Endothelial cell of umbilical vein (primary cell): ENCODE measurements around the gene GTSF1L. TPM values are rescaled to one million over a fixed set of nuclear protein-coding genes. Genes with fewer than 3 reads are reported as not detected.

Experiments used
- BruUV-seq: library from RNA; stranded (reverse); fragments of 400-500 nt; replicated peaks from 2 replicates; lab custom pipeline; 2021; lab: Mats Ljungman, UMichigan
- CTCF ChIA-PET: fragments of 300-600, 350-600 bp; sonication (Branson Sonifier 250); formaldehyde crosslinking; loops from one replicate; lab custom pipeline; 2021; ENCODE audit warnings: antibody characterized with exemption, inconsistent platforms; lab: Charles Lee
- POLR2A ChIA-PET: fragments of 300-600, 350-600 bp; sonication (Branson Sonifier 250); formaldehyde crosslinking; loops from one replicate; lab custom pipeline; 2021; ENCODE audit warnings: antibody characterized with exemption, inconsistent platforms; lab: Charles Lee
- DNase-seq: peaks from one replicate; pipeline ENCODE4 v3.0.0-alpha.2; 2011; ENCODE audit warnings: low read depth, low spot score
- FAIRE-seq: peaks from 2 replicates; lab custom pipeline; 2011; peaks lifted over from hg19 to GRCh38; lab: Jason Lieb, UNC
- H2AFZ ChIP-seq: 2 replicates; pipeline ENCODE4 v1.6.0; 2012; ENCODE audit warnings: low read depth, low read length, control low read depth, inconsistent platforms
- H3K27ac ChIP-seq: 2 replicates; pipeline ENCODE4 v1.5.1; 2011; ENCODE audit warnings: low read depth, mild to moderate bottlenecking, control low read depth, low read length, moderate library complexity; ENCODE audit not compliant: insufficient read depth
- H3K27me3 ChIP-seq, 2 experiments: 2 replicates each; pipeline versions ENCODE4 v1.6.0 to v1.6.1; 2011; ENCODE audit warnings: low read length in 2 of 2, mixed read lengths in 1 of 2; ENCODE audit not compliant: control insufficient read depth in 2 of 2, insufficient read depth in 2 of 2
- H3K36me3 ChIP-seq, 2 experiments: 2 replicates in 1 of 2; 3 replicates in 1 of 2; pipeline ENCODE4 v1.5.1; 2011; ENCODE audit warnings: low read length in 2 of 2, mild to moderate bottlenecking in 1 of 2, moderate library complexity in 1 of 2; ENCODE audit not compliant: control insufficient read depth in 2 of 2, insufficient read depth in 2 of 2; ENCODE audit errors: extremely low read depth in 1 of 2
- H3K4me1 ChIP-seq: 3 replicates; pipeline ENCODE4 v1.5.1; 2011; ENCODE audit warnings: mild to moderate bottlenecking, low read length; ENCODE audit not compliant: control insufficient read depth, insufficient read depth; ENCODE audit errors: extremely low read depth
- H3K4me2 ChIP-seq: 2 replicates; pipeline ENCODE4 v1.6.1; 2011; ENCODE audit warnings: low read length, control low read depth, mixed read lengths; ENCODE audit not compliant: insufficient read depth
- H3K4me3 ChIP-seq, 3 experiments: fragments of 200-600 bp in 1 of 3; sonication (generic), shearing (Covaris generic) in 1 of 3; replicated peaks in 1 of 3; 2 replicates each; pipeline ENCODE4 v1.5.1; 2011 to 2016; ENCODE audit warnings: control low read depth in 3 of 3, low read length in 3 of 3, mild to moderate bottlenecking in 2 of 3, inconsistent platforms in 1 of 3, low read depth in 1 of 3, moderate library complexity in 1 of 3; ENCODE audit not compliant: insufficient read depth in 1 of 3
- H3K79me2 ChIP-seq: 2 replicates; pipeline ENCODE4 v1.6.0; 2012; ENCODE audit warnings: low read length, inconsistent platforms; ENCODE audit not compliant: control insufficient read depth, insufficient read depth
- H3K9ac ChIP-seq: replicated peaks from 2 replicates; pipeline ENCODE3; 2011; ENCODE audit warnings: low read length, control low read depth; ENCODE audit not compliant: insufficient read depth; ENCODE audit errors: extremely low read depth
- H3K9me1 ChIP-seq: replicated peaks from 3 replicates; pipeline ENCODE4 v1.6.0; 2011; ENCODE audit warnings: mild to moderate bottlenecking, low read length; ENCODE audit not compliant: control insufficient read depth, insufficient read depth; ENCODE audit errors: extremely low read depth
- H3K9me3 ChIP-seq: replicated peaks from 2 replicates; pipeline ENCODE4 v1.5.1; 2012; ENCODE audit warnings: low read length, inconsistent platforms; ENCODE audit not compliant: control insufficient read depth, insufficient read depth
- H4K20me1 ChIP-seq: replicated peaks from 2 replicates; pipeline ENCODE3; 2011; ENCODE audit warnings: mild to moderate bottlenecking, low read length; ENCODE audit not compliant: control insufficient read depth, insufficient read depth; ENCODE audit errors: extremely low read depth
- CTCF ChIP-seq, 2 donors: IDR thresholded peaks; 1 replicate in 1 of 2; 2 replicates in 1 of 2; pipeline ENCODE4 v1.5.1; 2011; ENCODE audit warnings: low read length in 2 of 2, mild to moderate bottlenecking in 2 of 2, moderate library complexity in 2 of 2, control low read depth in 1 of 2, inconsistent platforms in 1 of 2, low read depth in 1 of 2; ENCODE audit not compliant: insufficient read depth in 1 of 2; ENCODE audit errors: extremely low read depth in 1 of 2
- EZH2 ChIP-seq: IDR thresholded peaks from 2 replicates; pipeline ENCODE4 v1.6.1; 2012; ENCODE audit warnings: borderline replicate concordance, low read depth, mild to moderate bottlenecking, moderate library complexity, low read length, inconsistent platforms; ENCODE audit not compliant: severe bottlenecking
- FOS ChIP-seq: IDR thresholded peaks from 2 replicates; pipeline ENCODE4 v1.6.1; 2011; ENCODE audit warnings: mild to moderate bottlenecking, low read length, moderate library complexity, borderline replicate concordance; ENCODE audit not compliant: insufficient read depth
- GATA2 ChIP-seq: IDR thresholded peaks from 2 replicates; pipeline ENCODE4 v1.7.0; 2011; ENCODE audit warnings: low read depth, mild to moderate bottlenecking, moderate library complexity, mixed read lengths, low read length; ENCODE audit not compliant: insufficient read length, insufficient read depth
- JUN ChIP-seq: IDR thresholded peaks from 2 replicates; pipeline ENCODE4 v1.6.1; 2011; ENCODE audit warnings: borderline replicate concordance, low read depth; ENCODE audit not compliant: insufficient read length, insufficient read depth
- MAX ChIP-seq: IDR thresholded peaks from 2 replicates; pipeline ENCODE4 v1.6.1; 2011; ENCODE audit not compliant: insufficient read depth, insufficient read length
- MYC ChIP-seq: IDR thresholded peaks from one replicate; pipeline ENCODE4 v1.6.1; 2011; ENCODE audit warnings: mild to moderate bottlenecking, low read depth, low read length
- POLR2A ChIP-seq: IDR thresholded peaks from 2 replicates; pipeline ENCODE4 v1.6.1; 2012; ENCODE audit warnings: low read depth, mild to moderate bottlenecking, control low read depth, low read length
- POLR2AphosphoS5 ChIP-seq: IDR thresholded peaks from 2 replicates; pipeline ENCODE4 v1.6.1; 2012; ENCODE audit warnings: low read depth, mild to moderate bottlenecking, control low read depth, low read length, moderate library complexity; ENCODE audit not compliant: insufficient read depth
- dilution Hi-C: fragments of 300-500 bp; cut with MboI; formaldehyde crosslinking; loops from one replicate; pipeline ENCODE4 v1.15.0; 2019; ENCODE audit warnings: low sequenced_read_pairs; ENCODE audit not compliant: extremely low pct_ligation_motif_present
- intact Hi-C: fragments of 100-400 bp; cut with micrococcal nuclease; formaldehyde crosslinking; loops from one replicate; pipeline ENCODE4 v1.10.0; 2022
- polyA plus RNA-seq, 4 experiments: library from polyadenylated mRNA; depleted of rRNA in 3 of 4; stranded (reverse) in 3 of 4; unstranded in 1 of 4; fragments of >200 nt; gene quantifications; 2 replicates each; pipeline versions ENCODE4 v1.2.1 to v1.2.3, GENCODE V29; 2011 to 2012; ENCODE audit warnings: missing spikeins in 1 of 4
- total RNA-seq: library from RNA; stranded (reverse); gene quantifications from 2 replicates; pipeline ENCODE4 v1.2.3, GENCODE V29; 2021

GTSF1L gene
- total and polyA plus RNA-seq, 2 donors (not counting 3 experiments of a cell fraction or from before 2014, with no cell fraction given) = not detected

GRCh38 chr20:43765916-43766315 is 39.1 kb upstream of the GTSF1L start:
- CTCF ChIA-PET = no interaction called here

More at GRCh38 chr20:43765916-43766315, 39.1 kb upstream of the GTSF1L start:
- no peaks in the 10 kb centered on the region for H3K4me1 ChIP-seq
- H3K27ac ChIP-seq = no peak overlapping the region
- H3K27me3 ChIP-seq = peaks cover 5 to 18% of the 10 kb centered on the region in 2 experiments
- no peak for FAIRE-seq
- no peaks in the 10 kb centered on the region for H3K9me1 ChIP-seq
- DNase-seq = no peak
- H3K36me3 ChIP-seq = no peaks in the 10 kb centered on the region
- no peaks in the 10 kb centered on the region for H4K20me1 ChIP-seq
- dilution Hi-C loops (loop anchor here (25.0 kb wide), 1 partner anchor 146 kb away; the partner anchor contains the start of gene TOX2), intact Hi-C loops (no loop called here)
- no peaks in the 10 kb centered on the region for H3K79me2 ChIP-seq
- no peak overlapping the region for H2AFZ ChIP-seq
- H3K4me3 ChIP-seq = no peak overlapping the region
- no peak for TF ChIP-seq MYC
- no peak for TF ChIP-seq POLR2AphosphoS5
- TF ChIP-seq GATA2 = no peak
- TF ChIP-seq EZH2 = no peak
- TF ChIP-seq CTCF (IDR thresholded peaks at IDR 0.05; ENCODE audit: extremely low read depth in 1 of 2, insufficient read depth in 1 of 2, low read depth in 1 of 2, low read length in 2 of 2) = no peak
- no peak for TF ChIP-seq POLR2A
- no peak for TF ChIP-seq FOS
- no peak for TF ChIP-seq MAX
- no peak for TF ChIP-seq JUN
- BruUV-seq = no TSS peak
- POLR2A ChIA-PET = interaction anchor here (0.6 kb wide), 1 partner anchor 22 kb away, joined by 3 read pairs; no protein-coding TSS in a partner anchor
- H3K9ac ChIP-seq = no peak overlapping the region
- no peak overlapping the region for H3K4me2 ChIP-seq
- H3K9me3 ChIP-seq = no peaks in the 10 kb centered on the region
